Kidney glomerular epithelial cell (primary cell): ENCODE measurements around the gene RAD51B.

Experiments
- DNase-seq: peaks from one replicate; lab custom pipeline; 2025; lab: John Stamatoyannopoulos, UW

The RAD51B gene

GRCh38 chr14:68487805-68488590 lies 668.4 kb downstream of the RAD51B start:
- DNase-seq = peak; percentile 40

GRCh38 chr14:68491793-68492192 lies 672.2 kb downstream of the RAD51B start:
- DNase-seq = no peak

DNA sequence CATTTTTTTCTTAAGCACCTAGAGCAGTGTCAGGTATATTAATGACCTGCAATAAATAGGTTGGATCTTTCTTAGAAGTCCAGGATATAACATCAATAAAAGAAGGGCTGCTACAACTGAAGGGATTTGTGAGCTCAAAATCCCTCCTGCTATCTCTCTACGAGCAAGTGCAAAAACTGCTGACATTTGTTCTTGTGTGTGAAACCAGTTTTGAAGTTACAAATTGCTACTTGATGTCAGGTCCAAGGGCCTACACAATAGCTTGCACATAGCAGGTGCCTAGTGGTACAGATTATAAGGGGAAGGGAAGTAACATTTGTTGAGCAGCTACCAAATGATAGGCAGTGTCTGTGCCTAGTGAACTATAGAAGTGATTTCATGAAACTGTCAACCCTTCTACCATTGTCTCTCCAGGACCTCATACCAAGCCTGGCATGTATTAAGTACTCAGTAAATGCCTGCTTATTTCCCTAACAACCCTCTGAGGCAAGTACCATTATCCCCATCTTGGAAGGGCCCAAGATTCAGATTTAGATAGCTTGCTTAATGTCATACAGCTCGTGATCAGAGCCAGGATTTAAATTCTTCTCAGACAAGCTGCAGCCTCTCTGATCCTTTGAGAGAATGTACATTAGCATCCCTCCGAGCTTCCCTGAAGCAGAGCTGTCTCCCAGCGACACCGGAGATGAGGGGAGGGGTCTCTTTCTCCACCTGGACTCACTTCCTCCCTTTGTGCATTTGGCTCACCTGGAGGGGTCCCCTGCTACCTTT lies 673.0 kb downstream of the RAD51B start:
- DNase-seq = no peak

DNA sequence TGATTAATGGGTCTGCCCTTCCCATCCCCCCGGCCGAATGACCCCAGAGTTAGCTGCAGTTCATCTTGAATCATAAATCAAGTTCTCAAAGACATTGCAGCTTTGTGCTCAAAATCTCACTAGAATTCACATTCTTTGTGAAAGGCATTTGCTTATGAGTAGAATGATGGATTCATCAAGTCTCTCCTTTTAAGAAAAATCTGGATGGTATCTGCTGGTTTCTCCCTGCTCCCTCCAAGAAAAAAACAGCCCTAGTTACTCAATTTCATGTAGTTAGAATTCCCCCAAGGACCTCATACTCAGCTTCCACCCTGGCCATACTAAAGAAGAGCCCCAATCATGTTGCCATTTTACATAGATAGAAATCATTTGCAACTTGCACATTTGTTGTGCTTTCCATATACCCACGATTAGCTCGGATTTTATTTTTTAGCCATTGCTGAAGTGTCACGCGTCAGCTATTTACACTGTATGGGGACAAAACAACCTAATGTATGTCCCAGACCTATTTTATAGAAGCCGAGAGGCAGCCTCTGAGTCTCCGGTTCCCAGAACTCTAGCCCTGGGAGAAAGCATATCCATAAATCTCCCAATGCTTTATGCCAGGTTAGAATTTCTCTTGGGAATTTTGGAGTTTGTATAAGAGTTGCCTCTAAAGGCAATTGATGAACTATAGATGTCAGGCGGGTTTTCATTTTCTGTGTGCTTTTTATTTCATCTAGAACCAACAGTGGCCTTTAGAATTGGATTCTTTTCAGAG lies 673.8 kb downstream of the RAD51B start:
- DNase-seq = no peak

DNA sequence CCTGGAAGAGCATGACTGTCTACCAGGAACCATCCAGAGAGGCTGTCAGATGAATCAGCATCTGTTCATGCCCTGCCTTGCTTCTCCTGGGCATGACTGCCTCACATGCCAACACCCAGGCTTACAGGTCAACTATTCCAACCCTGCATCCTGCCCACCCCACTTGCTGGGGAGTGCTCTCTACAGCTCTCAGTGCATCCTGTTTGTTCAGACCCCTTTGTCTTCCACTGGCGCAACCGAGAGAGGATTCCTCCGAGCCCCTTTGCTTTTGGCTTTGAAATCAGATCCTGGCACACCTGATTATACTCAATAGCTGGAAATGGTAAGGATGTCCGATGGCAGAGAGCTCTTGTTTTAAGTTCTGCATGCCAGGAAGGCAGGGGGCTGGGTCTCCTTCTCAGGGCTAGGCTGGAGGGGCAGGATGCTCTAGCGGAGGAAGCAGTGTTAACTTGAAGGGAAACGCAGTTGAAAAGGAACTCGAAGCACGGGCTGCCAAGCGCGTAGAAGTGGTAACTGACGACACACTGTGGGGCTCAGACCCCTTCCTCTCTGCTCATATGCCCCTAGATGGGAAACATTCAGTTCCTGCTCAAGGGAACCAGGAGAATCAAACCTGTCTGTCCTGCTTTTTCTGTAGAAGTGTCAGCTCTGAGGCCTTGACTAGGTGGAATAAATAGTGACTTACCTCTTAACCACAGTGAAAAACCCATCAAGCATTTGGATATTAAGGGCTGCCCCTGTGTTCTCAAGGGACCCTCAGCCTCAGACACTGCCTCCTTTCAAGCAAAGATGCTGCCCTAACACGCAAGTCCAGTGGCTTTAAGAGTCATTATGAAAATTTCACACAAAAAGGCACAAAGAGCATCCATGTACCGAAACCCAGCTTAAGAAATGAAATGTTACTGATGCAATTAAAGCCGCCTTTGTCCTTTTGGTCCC lies 675.8 kb downstream of the RAD51B start:
- DNase-seq = no peak

DNA sequence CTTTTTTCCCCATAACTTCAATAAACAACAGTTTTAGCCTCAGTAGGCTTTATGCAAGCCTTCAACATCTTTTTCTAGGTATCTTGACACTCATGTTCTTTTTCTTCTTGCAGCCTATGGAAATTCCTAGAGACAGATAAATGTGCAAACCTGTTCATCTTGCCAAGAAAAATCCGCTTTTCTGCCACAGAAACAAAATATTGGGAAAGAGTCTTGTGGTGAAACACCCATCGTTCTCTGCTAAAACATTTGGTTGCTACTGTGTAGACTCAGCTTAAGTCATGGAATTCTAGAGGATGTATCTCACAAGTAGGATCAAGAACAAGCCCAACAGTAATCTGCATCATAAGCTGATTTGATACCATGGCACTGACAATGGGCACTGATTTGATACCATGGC lies 677.4 kb downstream of the RAD51B start:
- no peak for DNase-seq

GRCh38 chr14:68499451-68499850 lies 679.9 kb downstream of the RAD51B start:
- DNase-seq = no peak

DNA sequence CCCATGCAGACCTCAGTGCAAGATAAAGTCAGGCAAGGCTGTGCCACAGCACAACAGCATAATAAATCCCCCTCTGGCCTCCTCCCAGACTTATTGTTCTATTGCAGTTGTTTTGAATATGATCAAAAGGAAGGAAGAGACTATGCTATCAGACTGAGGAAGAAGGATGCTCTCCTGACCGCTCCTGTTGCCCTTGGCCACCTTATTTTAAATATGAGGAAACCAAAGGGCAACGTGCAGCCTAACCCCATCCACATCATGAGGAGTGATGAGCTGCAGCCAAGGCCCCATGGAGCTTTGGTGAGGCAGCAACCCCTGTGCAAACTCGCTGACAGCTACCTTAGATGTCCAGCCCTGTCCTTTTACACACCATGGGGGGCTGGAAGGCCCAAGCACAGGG lies 681.6 kb downstream of the RAD51B start:
- DNase-seq = no peak

DNA sequence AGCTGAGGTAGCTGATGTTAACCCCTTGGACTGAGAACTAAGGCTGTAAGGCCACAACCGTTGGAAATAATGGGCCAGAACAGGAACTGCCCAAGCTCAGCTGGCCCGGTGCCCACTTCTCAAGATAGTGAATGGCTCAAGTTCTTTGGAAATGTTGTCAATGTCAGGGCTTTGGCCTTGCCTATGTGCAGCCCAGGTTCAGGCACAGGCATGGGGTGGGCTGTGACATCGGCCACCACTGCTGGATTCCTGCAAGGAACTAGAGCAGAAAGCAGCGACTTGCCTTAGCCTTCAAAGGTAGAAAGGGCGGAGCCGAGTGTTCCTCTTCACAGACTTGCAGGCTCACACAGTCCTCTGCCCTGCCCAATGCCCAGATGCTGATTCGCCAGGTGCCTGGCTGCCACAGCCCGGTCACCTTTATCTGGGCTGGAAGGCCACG lies 682.1 kb downstream of the RAD51B start:
- no peak for DNase-seq

- DNase-seq = no peak
Measured at GRCh38 chr14:68502230-68502629, 682.7 kb downstream of the RAD51B start.

DNA sequence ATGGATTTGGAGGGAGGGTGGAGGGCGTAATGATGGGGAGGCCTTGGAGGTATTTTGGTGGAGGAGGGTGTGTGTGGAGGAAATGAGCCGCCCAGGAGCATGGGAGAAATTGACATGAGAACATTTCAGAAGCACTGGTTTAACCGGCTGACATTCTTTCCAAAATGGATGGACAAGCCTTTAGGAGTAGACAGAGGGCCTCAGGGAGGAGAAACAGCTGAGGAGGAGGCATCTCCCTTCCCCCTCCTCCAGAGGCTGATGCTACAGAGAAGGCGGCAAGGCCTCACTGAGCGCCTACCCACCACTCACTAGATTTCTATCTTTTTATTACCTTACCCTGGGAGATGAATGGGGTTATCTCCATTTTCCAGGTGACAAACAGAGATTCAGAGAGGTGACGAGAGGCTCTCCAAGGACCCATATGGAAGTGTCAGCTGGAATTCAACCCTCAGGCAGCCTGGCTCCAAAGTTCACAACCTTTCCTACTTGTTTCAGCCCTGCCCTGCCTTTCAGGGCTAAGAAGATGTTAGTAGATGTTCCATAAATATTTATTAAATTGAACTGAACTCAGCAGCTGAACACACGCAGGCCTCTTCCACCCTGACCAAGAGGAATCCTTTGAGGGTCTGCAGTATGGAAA lies 683.7 kb downstream of the RAD51B start:
- no peak for DNase-seq

GRCh38 chr14:68504861-68505260 lies 685.3 kb downstream of the RAD51B start:
- no peak for DNase-seq

GRCh38 chr14:68506021-68506644 lies 686.6 kb downstream of the RAD51B start:
- DNase-seq = peak; percentile 46

- no peak for DNase-seq
Measured at GRCh38 chr14:68506645-68507419, 687.3 kb downstream of the RAD51B start.

DNA sequence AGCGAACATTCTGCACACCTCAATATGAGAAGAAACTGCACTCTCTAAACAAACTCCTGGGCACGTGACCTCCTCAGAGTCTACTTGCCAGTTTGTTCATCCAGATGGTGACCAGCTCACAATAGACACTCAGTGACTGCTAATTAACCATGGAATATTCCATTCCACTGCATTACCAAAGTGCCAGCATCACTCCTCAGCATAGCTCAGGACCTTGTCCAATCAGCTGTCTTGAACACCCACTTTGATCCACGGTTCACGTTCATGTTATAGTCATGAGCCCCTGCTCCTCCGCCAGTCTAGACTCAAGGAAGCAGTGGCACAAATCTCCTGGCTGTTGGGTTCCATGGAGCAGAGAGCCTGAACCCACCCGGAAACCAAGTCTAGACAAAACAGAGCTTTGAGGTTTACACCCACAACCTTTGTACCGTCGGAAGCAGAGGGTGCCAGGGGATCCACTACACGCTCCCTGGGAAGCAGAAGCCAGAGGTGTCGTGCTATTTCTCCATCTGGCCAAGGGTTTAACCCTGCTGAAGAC lies 688.0 kb downstream of the RAD51B start:
- DNase-seq = no peak

DNA sequence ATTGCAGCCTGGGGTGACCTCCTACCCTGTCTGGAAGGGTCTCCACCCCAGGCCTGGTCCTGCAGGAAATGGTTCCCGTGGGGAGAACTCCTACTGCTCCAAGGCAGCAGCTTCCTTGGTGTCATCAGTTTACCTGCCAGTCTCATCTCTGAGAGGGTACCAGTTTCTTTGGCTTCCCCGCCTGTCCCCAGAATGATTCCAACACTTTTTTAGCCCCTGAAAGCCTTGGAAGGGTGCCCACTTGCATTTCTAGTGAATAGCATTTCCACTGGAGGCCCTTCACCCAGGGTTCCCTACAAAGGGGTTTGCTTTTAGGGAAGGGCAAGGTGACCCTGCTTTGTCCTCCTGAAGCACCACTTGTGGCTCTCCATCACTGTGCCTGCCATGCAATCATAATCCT lies 689.0 kb downstream of the RAD51B start:
- no peak for DNase-seq

DNA sequence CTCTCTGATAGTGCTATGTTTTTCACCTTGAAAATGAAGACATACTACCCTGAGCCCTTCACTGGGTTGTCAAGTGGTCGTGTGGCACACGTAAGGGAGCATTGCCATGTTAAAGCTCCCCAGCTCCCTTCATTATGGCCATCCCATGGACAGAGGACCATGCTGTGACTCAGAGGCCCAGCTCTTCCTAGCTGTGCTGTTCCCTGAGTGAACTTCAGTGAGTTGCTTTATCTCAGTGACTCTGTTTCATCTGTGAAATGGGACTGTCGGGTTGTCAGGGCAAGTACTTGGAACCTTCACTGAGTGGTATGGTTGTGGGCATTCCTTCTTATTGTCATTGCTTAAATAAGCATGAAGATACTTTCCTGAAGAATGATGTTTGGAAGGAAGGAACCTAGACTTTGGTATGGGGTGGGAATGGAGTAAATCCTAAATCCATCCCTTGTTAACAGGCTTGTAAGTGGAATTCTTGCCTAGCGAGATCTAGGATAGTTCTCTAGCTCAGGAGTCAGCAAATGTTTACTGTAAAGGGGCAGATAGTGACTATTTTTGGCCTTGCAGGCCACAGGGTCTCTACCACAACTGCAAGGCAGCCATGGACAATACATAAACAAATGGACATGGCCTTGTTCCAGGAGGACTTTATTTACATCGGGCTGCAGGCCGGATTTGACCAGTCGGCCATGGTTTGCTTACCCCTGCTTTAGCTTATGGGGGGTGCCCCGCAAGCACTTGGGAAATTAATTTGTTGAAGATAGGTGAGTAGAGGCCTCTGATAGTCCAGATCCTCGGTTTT lies 689.8 kb downstream of the RAD51B start:
- no peak for DNase-seq
